Neural crest cell (in vitro differentiated cells): ENCODE measurements around the gene PCDHB12. TPM values are rescaled to one million over a fixed set of nuclear protein-coding genes. Genes with fewer than 3 reads are reported as not detected.
A peak's percentile ranks its signal among the peaks of the same experiment; 100 is the strongest.
"Not testable (repeated sequence)": the region's sequence is repeated elsewhere in the genome, so short reads cannot be mapped to it uniquely, and the experiment has no call there.

Experiments
- DNase-seq: peaks from one replicate; pipeline ENCODE4 v3.0.0; 2021; ENCODE audit warnings: low read depth, mixed read lengths, low spot score
- H3K27ac Mint-ChIP-seq: one replicate; pipeline ENCODE4 v1.8.0; 2021; ENCODE audit warnings: mild to moderate bottlenecking, mixed read lengths; ENCODE audit not compliant: unreplicated experiment
- H3K27me3 Mint-ChIP-seq: 2 replicates; pipeline ENCODE4 v1.8.0; 2021; ENCODE audit warnings: low read depth, mild to moderate bottlenecking, mixed read lengths
- H3K36me3 Mint-ChIP-seq: 2 replicates; pipeline ENCODE4 v1.8.0; 2021; ENCODE audit warnings: low read depth, mild to moderate bottlenecking, mixed read lengths
- H3K4me1 Mint-ChIP-seq: 2 replicates; pipeline ENCODE4 v1.8.0; 2021; ENCODE audit warnings: mixed read lengths
- H3K4me3 Mint-ChIP-seq: one replicate; pipeline ENCODE4 v1.8.0; 2021; ENCODE audit warnings: mild to moderate bottlenecking, mixed read lengths
- H3K9me3 Mint-ChIP-seq: 2 replicates; pipeline ENCODE4 v1.8.0; 2021; ENCODE audit warnings: mixed read lengths
- CTCF ChIP-seq: fragments of 200-600 bp; sonication (generic); conservative IDR thresholded peaks from 2 replicates; pipeline ENCODE4 v1.5.0; 2021; ENCODE audit warnings: antibody characterized with exemption, mild to moderate bottlenecking
- total RNA-seq: library from RNA; stranded (reverse); gene quantifications from 2 replicates; pipeline ENCODE4 v1.2.1, GENCODE V29; 2021

PCDHB12 gene
- total RNA-seq, 1 donor from 2014 or later: 3.1 TPM

GRCh38 chr5:141236516-141237313, 28.2 kb downstream of the PCDHB12 start:
- Mint-ChIP-seq H3K4me3 (no peak overlapping the region), H3K36me3 (peaks cover 51% of the 10 kb centered on the region), H3K9me3 (peaks cover 17% of the 10 kb centered on the region), H3K4me1 (no peaks in the 10 kb centered on the region), H3K27ac (no peak overlapping the region), H3K27me3 (no peaks in the 10 kb centered on the region)
- no peak for TF ChIP-seq CTCF
- DNase-seq: no peak

GRCh38 chr5:141241496-141241895, 33.0 kb downstream of the PCDHB12 start:
- H3K4me1 Mint-ChIP-seq: peaks cover 3% of the 10 kb centered on the region
- H3K36me3 Mint-ChIP-seq: peaks cover 60% of the 10 kb centered on the region
- H3K27ac Mint-ChIP-seq: no peak overlapping the region
- no peak overlapping the region for H3K4me3 Mint-ChIP-seq
- TF ChIP-seq CTCF: no peak
- DNase-seq: no peak
- no peaks in the 10 kb centered on the region for H3K27me3 Mint-ChIP-seq
- H3K9me3 Mint-ChIP-seq: peaks cover 24% of the 10 kb centered on the region

GRCh38 chr5:141245250-141245717, 36.8 kb downstream of the PCDHB12 start, which contains the start of gene PCDHB15:
TSS of gene PCDHB15 (plus strand) at chr5:141245395. CDS start at chr5:141245579, 184 bp downstream.
- Mint-ChIP-seq H3K4me1 (peaks cover 3% of the 10 kb centered on the region), H3K4me3 (peak within 1 kb of the TSS; percentile 85), H3K36me3 (peaks cover 70% of the 10 kb centered on the region), H3K9me3 (peaks cover 25% of the 10 kb centered on the region), H3K27ac (peak within 1 kb of the TSS; percentile 90), H3K27me3 (no peaks in the 10 kb centered on the region)
- DNase-seq: peak; percentile 29
- TF ChIP-seq CTCF: peak; percentile 57

- not testable (repeated sequence) for H3K27ac Mint-ChIP-seq, H3K4me3 Mint-ChIP-seq, H3K4me1 Mint-ChIP-seq, H3K27me3 Mint-ChIP-seq, DNase-seq
- Mint-ChIP-seq H3K9me3 (peaks cover 28% of the 10 kb centered on the region), H3K36me3 (peaks cover 64% of the 10 kb centered on the region)
These were observed 38.5 kb downstream of the PCDHB12 start for GRCh38 chr5:141246971-141247370.

- not testable (repeated sequence) for H3K27me3 Mint-ChIP-seq, DNase-seq, H3K4me1 Mint-ChIP-seq, H3K27ac Mint-ChIP-seq
- Mint-ChIP-seq H3K4me3 (peak overlapping the region; percentile 57), H3K9me3 (peaks cover 28% of the 10 kb centered on the region), H3K36me3 (peaks cover 60% of the 10 kb centered on the region)
These were observed 38.9 kb downstream of the PCDHB12 start for GRCh38 chr5:141247434-141247833.

GRCh38 chr5:141250576-141250975, 42.1 kb downstream of the PCDHB12 start:
- Mint-ChIP-seq H3K27ac (no peak overlapping the region), H3K27me3 (no peaks in the 10 kb centered on the region), H3K9me3 (peaks cover 22% of the 10 kb centered on the region), H3K36me3 (peaks cover 61% of the 10 kb centered on the region), H3K4me1 (no peaks in the 10 kb centered on the region), H3K4me3 (no peak overlapping the region)
- DNase-seq: no peak
- no peak for TF ChIP-seq CTCF
